HG03342 (cell line): ENCODE data around the gene ZBTB37.
"Not testable (repeated sequence)": the region's sequence is repeated elsewhere in the genome, so short reads cannot be mapped to it uniquely, and the experiment has no call there.

Experiments
- ATAC-seq: cut with Tn5 transposase; IDR thresholded peaks from one replicate; pipeline ENCODE4 v1.9.1; 2021; ENCODE audit warnings: mild to moderate bottlenecking, moderate library complexity; ENCODE audit not compliant: unreplicated experiment

Gene ZBTB37

DNA sequence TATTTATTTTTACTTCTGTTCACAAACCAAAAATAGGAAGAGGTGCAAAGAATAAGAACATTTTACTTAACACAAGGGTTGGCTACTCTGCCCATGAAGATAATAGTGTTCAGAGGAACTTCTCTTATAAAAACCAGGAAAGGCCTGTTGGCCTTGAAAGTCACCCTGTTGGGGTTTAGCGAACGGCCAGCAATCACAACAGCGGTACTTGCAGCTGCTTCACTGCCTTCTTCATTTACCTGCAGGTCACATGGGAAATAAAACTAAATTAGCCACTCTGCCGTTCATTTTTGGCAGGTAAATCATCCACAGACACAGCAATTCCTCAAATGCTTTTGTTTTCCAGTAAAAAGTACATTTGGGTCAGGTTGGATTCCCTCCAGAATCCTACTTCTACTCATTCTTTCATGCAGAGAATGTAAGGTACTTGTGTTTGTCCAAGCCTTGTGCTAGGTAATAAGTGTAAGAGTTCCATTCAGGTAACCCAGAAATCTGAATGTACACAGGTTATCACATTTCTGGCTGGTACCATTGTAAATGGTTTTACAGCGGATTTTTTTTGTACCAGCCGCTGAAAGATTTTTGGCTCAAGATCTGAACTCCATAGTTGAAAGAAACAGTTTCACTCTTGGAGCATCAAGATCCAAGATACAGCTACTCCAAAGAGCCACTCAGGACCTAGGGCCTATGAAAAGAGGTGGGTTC, 35.8 kb downstream of the ZBTB37 start:
- no peak for ATAC-seq

- no peak for ATAC-seq
These were observed 44.9 kb downstream of the ZBTB37 start for GRCh38 chr1:173913111-173913510.

- no peak for ATAC-seq
These were observed 46.2 kb downstream of the ZBTB37 start for GRCh38 chr1:173914366-173914871.

- no peak for ATAC-seq
These were observed 47.4 kb downstream of the ZBTB37 start for GRCh38 chr1:173915596-173915995.

DNA sequence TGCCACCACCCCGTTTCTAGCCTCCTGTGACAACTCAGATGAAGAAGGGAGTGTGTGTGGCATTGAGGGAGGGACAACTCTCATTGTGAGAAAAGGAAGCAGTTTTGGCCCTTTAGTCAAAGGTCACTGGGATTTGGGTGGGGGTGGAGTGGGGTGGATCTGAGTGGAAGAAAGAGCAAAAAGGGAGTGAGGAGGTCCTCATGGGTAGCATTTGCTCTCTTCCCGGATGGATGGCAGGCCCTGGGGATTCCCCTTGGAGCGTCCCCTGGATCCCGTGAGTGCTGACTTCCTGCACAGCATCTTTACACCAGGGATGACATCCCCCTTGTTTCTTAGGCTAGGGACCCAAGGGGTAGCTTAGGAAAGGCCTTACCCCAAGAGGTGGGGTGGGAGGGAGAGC, 48.5 kb downstream of the ZBTB37 start:
- no peak for ATAC-seq

- ATAC-seq, result no peak
These were observed 49.0 kb downstream of the ZBTB37 start, which contains the start of gene SERPINC1 for GRCh38 chr1:173917149-173917548. Gene SERPINC1 (minus strand): TSS chr1:173917327. CDS start chr1:173917259, 68 bp downstream.

GRCh38 chr1:173917635-173918493, 49.7 kb downstream of the ZBTB37 start:
- no peak for ATAC-seq

DNA sequence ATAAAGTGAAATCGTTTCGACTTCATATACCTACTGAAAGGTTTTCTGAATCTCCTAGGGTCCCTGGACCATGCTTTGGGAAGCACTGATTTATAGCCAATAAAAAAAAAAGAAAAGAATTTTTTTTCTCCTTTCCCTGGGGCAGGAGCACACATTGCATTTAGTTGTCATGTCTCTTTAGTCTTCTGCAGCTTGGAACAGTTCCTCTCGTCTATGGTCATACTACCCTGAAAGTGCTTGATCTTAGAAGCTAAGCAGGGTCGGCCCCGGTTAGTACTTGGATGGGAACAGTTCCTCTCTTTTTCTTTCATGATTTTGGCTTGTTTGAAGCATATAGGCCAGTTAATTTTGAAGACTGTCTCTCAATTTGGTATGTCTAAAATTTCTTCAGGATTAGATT, 52.7 kb downstream of the ZBTB37 start:
- no peak for ATAC-seq

DNA sequence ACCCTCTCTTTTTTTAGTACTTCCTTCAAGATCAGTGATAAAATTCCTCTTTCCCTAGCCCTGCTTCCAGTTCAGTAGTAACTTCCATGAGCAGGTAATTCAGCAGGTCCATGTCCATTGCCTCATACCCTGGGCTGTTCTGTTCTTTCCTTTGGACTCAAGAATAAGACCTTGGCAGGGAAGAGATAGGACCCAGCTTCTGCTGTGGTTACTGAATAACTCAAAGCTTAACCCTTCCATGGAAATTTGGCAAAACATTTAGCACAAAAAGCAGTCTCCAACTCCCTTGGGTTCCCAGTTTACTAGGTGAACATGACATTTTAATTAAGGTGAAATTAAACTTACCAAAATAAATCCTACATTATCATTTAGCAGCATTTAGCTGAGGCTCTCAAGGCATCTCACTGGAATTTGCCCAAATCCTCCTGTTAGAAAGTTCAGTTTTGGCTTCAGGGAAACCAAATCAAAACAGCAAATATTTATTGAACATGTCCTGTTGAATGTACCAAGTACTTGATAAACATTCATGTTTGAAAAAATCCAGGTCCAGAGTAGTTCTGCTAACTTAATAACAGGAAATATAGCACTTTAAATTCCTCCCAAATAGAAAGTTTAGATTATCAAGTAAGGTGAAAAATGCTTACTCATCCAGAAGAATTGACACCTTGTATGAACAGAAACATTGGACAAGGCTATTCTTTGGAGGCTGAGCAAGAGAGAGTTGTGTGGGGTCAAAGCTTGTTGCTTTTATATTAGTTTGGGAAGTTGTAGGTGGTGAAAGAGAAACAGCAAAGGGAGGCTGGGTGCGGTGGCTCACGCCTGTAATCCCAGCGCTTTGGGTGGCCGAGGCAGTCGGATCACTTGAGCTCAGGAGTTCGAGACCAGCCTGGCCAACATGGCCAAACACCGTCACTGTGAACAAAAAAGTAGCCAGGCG, 57.4 kb downstream of the ZBTB37 start:
- ATAC-seq, result no peak

DNA sequence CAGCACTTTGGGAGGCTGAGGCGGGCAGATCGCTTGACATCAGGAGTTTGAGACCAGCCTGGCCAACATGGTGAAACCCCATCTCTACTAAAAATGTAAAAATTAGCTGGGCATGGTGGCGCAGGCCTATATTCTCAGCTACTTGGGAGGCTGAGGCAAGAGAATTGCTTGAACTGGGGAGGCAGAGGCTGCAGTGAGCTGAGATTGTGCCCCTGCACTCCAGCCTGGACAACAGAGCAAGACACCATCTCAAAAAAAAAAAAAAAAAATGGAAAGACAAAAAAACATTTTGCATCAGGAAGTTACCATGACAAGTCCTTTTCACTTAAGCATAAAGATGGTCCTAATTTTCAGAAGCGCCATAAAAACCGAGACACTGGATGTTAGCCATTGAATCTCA, 62.4 kb downstream of the ZBTB37 start:
- ATAC-seq, result not testable (repeated sequence)

- no peak for ATAC-seq
These were observed 66.3 kb downstream of the ZBTB37 start for GRCh38 chr1:173934440-173934839.

DNA sequence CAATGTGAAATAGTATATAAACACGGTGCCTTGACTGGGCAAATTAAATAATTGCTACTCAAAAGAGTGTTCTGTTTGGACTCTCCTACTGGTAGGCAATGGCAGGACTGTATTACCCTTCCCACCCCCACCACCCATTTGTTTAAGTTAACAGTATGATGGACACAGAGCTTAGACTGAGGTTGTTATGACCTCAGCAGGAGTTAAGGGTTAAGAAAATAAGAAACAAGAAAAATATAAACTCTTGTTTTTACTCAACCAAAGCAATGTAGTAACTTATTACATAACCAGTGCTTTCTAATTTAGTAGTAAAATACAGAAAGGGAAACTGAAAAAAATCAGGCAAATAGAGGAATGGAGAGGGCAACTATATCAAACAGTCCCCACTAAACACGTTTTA, 68.9 kb downstream of the ZBTB37 start:
- ATAC-seq, result no peak

GRCh38 chr1:173946380-173946921, 78.3 kb downstream of the ZBTB37 start:
- ATAC-seq, result no peak

GRCh38 chr1:173948594-173948993, 80.4 kb downstream of the ZBTB37 start:
- no peak for ATAC-seq
